Activated T-cell treated with anti-CD3 and anti-CD28 coated beads, Interleukin-2, amount 50 U/mL, for 4 hours (primary cell): ENCODE results near the gene PDS5B. TPM values are rescaled to one million over a fixed set of nuclear protein-coding genes. Genes with fewer than 3 reads are reported as not detected.

Experiments used
- ATAC-seq, 2 donors: fragments of 200-7000 bp; cut with Tn5 transposase; one replicate each; pipeline ENCODE4 v1.10.0; 2021
- DNase-seq: peaks from one replicate; pipeline ENCODE4 v3.0.0-alpha.2; 2020
- H3K27me3 Mint-ChIP-seq: one replicate; pipeline ENCODE4 v1.8.0; 2021; ENCODE audit warnings: low read depth, mixed read lengths
- H3K36me3 Mint-ChIP-seq: one replicate; pipeline ENCODE4 v1.8.0; 2022; ENCODE audit warnings: mixed read lengths; ENCODE audit not compliant: insufficient read depth
- H3K4me1 Mint-ChIP-seq: one replicate; pipeline ENCODE4 v1.8.0; 2021; ENCODE audit warnings: low read depth, mixed read lengths
- H3K4me3 Mint-ChIP-seq: one replicate; pipeline ENCODE4 v1.8.0; 2021; ENCODE audit warnings: mild to moderate bottlenecking, moderate library complexity, mixed read lengths
- H3K9me3 Mint-ChIP-seq: one replicate; pipeline ENCODE4 v1.8.0; 2021; ENCODE audit warnings: mixed read lengths
- total RNA-seq, 3 donors: library from RNA; stranded (reverse); gene quantifications; one replicate each; pipeline ENCODE4 v1.2.1, GENCODE V29; 2021

Gene PDS5B
- total RNA-seq, 3 donors from 2014 or later: 37.6 to 41.8 (median 38.2) TPM

DNA sequence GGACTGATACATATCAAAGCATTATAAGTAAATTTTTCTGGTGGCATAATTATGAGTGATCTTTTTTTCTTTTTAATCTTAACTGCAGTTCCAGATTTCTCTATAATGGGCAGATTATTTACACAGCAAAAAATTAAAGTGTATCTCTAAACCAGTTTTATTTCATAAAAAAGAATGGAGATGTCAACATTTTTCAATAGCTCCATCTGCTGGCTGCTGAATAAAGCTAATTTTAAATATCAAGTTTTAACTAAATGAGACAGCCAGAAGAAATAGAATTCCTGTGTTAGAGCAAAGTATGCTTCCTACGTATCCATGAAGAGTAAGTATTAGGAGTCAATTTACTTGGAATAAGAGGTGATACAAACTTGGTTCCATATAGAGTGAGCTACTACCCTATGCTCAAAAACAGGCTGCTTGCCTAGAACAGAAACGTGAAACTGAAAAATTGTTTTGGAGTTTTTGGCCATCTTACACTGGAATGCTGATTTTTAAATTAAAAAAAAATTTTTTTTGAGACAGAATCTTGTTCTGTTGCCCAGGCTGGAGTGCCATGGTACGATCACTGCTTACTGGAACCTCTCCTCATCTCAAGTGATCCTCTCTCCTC lies 5.0 kb upstream of the PDS5B start:
- Mint-ChIP-seq H3K36me3 (peaks cover 3% of the 10 kb centered on the region), H3K27me3 (no peaks in the 10 kb centered on the region), H3K4me3 (no peak overlapping the region), H3K9me3 (peaks cover 17% of the 10 kb centered on the region), H3K4me1 (peaks cover 9% of the 10 kb centered on the region)
- ATAC-seq: no peak
- DNase-seq: no peak

DNA sequence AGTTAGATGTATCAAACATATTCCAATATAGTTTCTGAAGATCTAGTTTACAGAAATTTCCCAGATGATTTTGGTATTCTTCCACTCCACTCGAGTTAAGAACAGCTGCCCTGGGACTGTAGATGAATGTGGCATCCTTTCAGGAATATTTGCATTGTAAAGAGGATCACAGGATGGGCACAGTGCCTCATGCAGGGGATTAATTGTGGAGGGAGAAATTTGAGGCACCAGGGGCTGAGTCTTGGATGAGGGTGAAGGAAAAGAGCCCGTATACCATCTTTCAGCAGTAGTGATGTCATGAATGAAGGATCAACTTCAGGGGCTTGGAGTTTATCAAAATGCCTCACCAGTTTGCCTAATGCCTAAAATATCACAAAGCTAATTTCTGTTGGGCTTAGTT lies 4.0 kb upstream of the PDS5B start:
- Mint-ChIP-seq H3K27me3 (no peaks in the 10 kb centered on the region), H3K36me3 (peaks cover 2% of the 10 kb centered on the region), H3K4me1 (peaks cover 9% of the 10 kb centered on the region), H3K9me3 (peaks cover 9% of the 10 kb centered on the region), H3K4me3 (no peak overlapping the region)
- ATAC-seq: no peak
- DNase-seq: no peak

DNA sequence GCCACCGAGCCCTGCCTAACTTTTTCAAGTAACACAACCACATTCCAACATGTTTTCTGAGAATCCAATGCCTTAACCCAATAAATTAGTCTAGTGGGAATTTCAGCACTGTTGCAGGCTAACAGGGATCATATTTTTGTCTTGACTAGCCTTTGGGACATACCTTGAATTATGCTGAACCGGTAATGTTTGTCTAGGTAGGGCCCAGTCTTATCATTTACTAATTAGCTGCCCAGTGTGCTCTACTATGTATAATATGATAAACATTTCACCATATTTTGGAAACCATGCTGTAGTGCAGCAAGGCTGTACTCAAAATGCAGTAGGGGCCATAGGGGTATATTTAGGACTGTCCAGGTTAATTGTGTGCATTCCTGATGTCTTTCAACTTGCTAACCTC lies 3.3 kb upstream of the PDS5B start:
- Mint-ChIP-seq H3K27me3 (no peaks in the 10 kb centered on the region), H3K36me3 (no peaks in the 10 kb centered on the region), H3K4me3 (no peak overlapping the region), H3K4me1 (peaks cover 15% of the 10 kb centered on the region), H3K9me3 (peaks cover 6% of the 10 kb centered on the region)
- ATAC-seq (no peak), DNase-seq (no peak)

DNA sequence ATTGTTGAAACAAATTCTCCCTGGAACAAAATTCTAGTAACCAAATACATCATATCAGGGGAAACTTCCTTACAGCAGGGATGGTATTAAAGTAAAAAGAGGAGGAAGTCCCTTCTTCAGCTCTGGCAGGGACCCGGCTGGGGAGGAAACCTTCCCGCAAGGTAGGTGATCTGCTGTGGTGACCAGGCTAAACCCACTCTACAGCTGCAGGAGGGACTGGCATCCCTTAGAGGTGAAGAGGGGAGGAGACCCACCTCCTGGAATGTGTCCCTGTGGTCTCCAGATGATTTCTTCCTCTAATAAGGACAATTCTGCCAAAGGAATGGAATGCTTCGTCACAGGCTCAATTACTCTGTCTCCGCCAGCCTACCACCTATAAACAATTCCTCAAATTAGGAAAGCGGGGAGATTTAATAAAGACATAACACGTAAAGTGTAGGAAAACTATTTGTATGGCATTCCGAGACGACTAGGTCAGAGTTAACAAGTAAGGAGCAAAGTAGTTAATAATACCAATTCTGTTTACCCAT lies 637 bp upstream of the PDS5B start:
- no peak for DNase-seq
- H3K36me3 Mint-ChIP-seq: peaks cover 2% of the 10 kb centered on the region
- peaks cover 38% of the 10 kb centered on the region for H3K4me1 Mint-ChIP-seq
- no peak for ATAC-seq
- no peaks in the 10 kb centered on the region for H3K9me3 Mint-ChIP-seq
- no peaks in the 10 kb centered on the region for H3K27me3 Mint-ChIP-seq
- H3K4me3 Mint-ChIP-seq: peak overlapping the region; percentile 84

GRCh38 chr13:32587011-32587810 lies 959 bp downstream of the PDS5B start:
- H3K9me3 Mint-ChIP-seq: no peaks in the 10 kb centered on the region
- peak; percentile 40 for DNase-seq
- H3K4me1 Mint-ChIP-seq: peaks cover 44% of the 10 kb centered on the region
- H3K4me3 Mint-ChIP-seq: peak overlapping the region; percentile 97
- no peaks in the 10 kb centered on the region for H3K27me3 Mint-ChIP-seq
- peak; percentile 27 to 33 for ATAC-seq
- peaks cover 3% of the 10 kb centered on the region for H3K36me3 Mint-ChIP-seq

GRCh38 chr13:32587811-32588170 lies 1.5 kb downstream of the PDS5B start:
- Mint-ChIP-seq H3K27me3 (no peaks in the 10 kb centered on the region), H3K4me3 (peak overlapping the region; percentile 97), H3K9me3 (no peaks in the 10 kb centered on the region), H3K36me3 (peaks cover 3% of the 10 kb centered on the region), H3K4me1 (peaks cover 48% of the 10 kb centered on the region)
- no peak for ATAC-seq
- no peak for DNase-seq

DNA sequence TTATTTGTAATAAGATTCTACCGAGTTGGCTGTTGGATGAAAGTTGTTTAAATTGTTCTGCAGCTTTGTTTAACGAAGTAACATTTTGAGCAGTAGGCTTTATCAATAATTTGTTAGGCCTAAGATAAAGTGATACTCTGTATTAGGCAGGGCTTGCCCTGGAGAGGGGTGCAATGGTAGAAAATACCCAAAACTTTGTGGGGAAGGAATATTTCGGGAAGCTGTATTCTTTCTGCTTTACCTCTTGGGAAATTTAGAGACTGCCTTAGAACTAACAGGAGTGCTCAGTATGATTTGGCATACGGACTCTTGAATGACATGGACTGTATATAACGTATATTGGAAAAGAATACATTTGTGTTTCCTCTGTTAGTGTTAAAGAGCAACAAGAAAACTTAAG lies 2.5 kb downstream of the PDS5B start:
- ATAC-seq (no peak), DNase-seq (no peak)
- Mint-ChIP-seq H3K9me3 (no peaks in the 10 kb centered on the region), H3K36me3 (peaks cover 3% of the 10 kb centered on the region), H3K4me1 (peaks cover 54% of the 10 kb centered on the region), H3K4me3 (peak overlapping the region; percentile 69), H3K27me3 (no peaks in the 10 kb centered on the region)

DNA sequence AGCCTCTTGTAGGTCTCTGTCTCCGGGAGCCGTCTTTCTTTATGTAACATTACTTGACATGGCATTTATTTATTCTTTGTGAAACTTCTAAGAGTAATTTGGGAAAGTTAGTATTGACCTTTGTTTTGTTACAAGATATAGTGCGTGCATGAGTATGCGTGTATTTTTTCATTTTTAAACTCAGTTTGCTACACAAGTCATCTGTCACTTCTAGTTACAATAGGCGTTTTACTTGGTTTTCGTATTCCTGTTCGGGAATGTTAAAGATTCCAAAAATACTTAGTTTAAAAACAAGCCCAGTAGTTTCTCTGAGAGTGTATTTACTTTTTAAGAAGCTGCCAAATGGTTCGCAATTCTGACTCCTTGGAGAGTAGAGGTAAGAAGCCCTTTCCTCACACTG lies 3.2 kb downstream of the PDS5B start:
- H3K4me3 Mint-ChIP-seq: peak overlapping the region; percentile 24

DNA sequence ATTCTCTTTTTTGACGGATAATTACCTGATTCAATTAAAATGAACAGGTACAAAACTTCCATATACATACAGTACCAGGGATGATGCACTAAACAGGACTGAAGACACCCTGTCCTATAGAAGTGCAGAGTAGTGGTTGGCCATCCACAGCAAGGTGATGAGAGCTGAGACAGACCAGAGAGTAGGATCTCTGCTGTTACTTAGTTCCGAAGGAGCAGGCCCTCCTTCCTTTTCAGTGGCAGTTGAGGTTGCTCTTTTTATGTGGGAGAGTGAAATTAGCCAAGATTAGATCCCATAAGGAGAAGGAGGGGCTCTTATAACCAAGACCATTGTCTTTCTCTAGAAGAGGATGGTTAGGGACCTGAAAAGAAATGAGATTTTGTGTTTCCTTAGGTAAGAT lies 4.0 kb downstream of the PDS5B start:
- Mint-ChIP-seq H3K9me3 (no peaks in the 10 kb centered on the region), H3K4me1 (peaks cover 63% of the 10 kb centered on the region), H3K27me3 (no peaks in the 10 kb centered on the region), H3K4me3 (no peak overlapping the region), H3K36me3 (peaks cover 3% of the 10 kb centered on the region)
- no peak for ATAC-seq
- no peak for DNase-seq

More for the DNA sequence above, 3.2 kb downstream of the PDS5B start:
- ATAC-seq (no peak), DNase-seq (no peak)
- no peaks in the 10 kb centered on the region for H3K9me3 Mint-ChIP-seq
- H3K4me1 Mint-ChIP-seq: peaks cover 60% of the 10 kb centered on the region
- H3K36me3 Mint-ChIP-seq: peaks cover 3% of the 10 kb centered on the region
- H3K27me3 Mint-ChIP-seq: no peaks in the 10 kb centered on the region

DNA sequence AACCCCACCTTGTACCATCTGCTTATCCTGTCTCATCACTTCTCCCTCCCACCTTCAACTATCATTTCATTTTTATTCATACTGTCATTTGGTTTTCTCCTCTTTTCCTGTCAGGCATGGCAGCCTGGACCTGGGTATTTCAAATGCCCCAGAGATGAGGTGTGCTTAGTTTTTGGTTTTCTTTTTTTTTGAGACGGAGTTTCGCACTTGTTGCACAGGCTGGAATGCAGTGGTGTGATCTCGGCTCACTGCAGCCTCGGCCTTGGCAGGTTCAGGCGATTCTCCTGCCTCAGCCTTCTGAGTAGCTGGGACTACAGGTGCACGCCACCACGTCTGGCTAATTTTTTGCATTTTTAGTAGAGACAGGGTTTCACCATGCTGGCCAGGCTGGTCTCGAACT lies 5.8 kb downstream of the PDS5B start:
- Mint-ChIP-seq H3K36me3 (peaks cover 5% of the 10 kb centered on the region), H3K27me3 (no peaks in the 10 kb centered on the region), H3K9me3 (no peaks in the 10 kb centered on the region), H3K4me1 (peaks cover 70% of the 10 kb centered on the region), H3K4me3 (no peak overlapping the region)
- ATAC-seq: no peak
- no peak for DNase-seq

DNA sequence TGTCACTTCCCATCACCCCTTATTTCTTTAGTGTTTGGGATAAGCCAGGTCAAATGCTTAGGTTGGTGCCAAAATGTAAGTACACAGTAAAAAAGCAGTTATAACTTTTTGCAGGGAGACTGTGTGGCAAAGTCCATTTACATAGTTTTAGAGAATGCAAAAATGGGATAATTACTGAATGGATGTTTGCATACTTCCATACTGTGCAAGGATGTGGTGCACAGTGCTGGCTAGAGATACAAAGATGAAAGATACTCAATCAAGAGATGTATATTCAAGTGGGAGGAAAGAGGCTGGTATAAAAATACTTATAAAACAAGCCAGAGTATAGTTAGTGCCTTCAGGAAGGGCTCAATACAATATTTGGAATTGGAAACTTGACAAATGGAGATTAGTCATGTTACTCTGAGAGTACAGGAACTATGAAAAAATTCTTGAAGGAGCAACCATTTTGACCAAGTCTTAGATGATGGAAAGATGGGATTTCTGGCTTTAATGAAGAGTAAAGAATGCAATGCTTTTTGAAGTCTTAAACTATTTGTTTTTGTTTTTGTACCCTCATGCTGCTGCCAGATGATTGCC lies 8.0 kb downstream of the PDS5B start:
- no peaks in the 10 kb centered on the region for H3K27me3 Mint-ChIP-seq
- no peak for ATAC-seq
- H3K9me3 Mint-ChIP-seq: no peaks in the 10 kb centered on the region
- peaks cover 52% of the 10 kb centered on the region for H3K4me1 Mint-ChIP-seq
- no peak overlapping the region for H3K4me3 Mint-ChIP-seq
- peaks cover 5% of the 10 kb centered on the region for H3K36me3 Mint-ChIP-seq
- DNase-seq: no peak

- no peak overlapping the region for H3K4me3 Mint-ChIP-seq
- DNase-seq (no peak), ATAC-seq (no peak)
- H3K27me3 Mint-ChIP-seq: no peaks in the 10 kb centered on the region
- H3K4me1 Mint-ChIP-seq: peaks cover 49% of the 10 kb centered on the region
- H3K9me3 Mint-ChIP-seq: no peaks in the 10 kb centered on the region
- peaks cover 8% of the 10 kb centered on the region for H3K36me3 Mint-ChIP-seq
Measured at GRCh38 chr13:32595306-32595705, 9.1 kb downstream of the PDS5B start.

GRCh38 chr13:32600890-32601289 lies 14.6 kb downstream of the PDS5B start:
- H3K36me3 Mint-ChIP-seq: peaks cover 14% of the 10 kb centered on the region
- no peak overlapping the region for H3K4me3 Mint-ChIP-seq
- DNase-seq (no peak), ATAC-seq (no peak)
- peaks cover 51% of the 10 kb centered on the region for H3K4me1 Mint-ChIP-seq
- no peaks in the 10 kb centered on the region for H3K27me3 Mint-ChIP-seq
- peaks cover 10% of the 10 kb centered on the region for H3K9me3 Mint-ChIP-seq

GRCh38 chr13:32609428-32609827 lies 23.2 kb downstream of the PDS5B start:
- DNase-seq (no peak), ATAC-seq (no peak)
- no peaks in the 10 kb centered on the region for H3K27me3 Mint-ChIP-seq
- H3K36me3 Mint-ChIP-seq: peaks cover 26% of the 10 kb centered on the region
- peaks cover 28% of the 10 kb centered on the region for H3K9me3 Mint-ChIP-seq
- no peak overlapping the region for H3K4me3 Mint-ChIP-seq
- H3K4me1 Mint-ChIP-seq: peaks cover 58% of the 10 kb centered on the region

DNA sequence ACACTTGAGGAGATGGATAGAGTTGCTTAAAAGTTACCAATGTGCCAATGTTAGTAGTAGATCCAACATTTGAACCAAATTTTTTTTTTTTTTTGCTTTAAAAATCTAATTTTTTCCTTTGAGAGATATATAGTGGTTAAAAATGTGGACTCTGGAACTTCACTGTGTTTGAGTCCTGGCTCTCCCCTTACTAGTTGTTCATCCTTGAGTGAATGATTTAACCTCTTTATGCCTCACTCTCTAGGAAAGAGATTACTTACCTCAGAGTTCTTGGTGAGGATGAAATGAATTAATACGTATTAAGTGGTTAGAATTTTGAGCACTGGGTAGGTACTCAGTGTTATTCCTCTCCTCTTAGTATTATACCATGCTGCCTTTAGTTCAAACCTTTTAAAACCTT lies 24.3 kb downstream of the PDS5B start:
- peaks cover 21% of the 10 kb centered on the region for H3K9me3 Mint-ChIP-seq

More for the DNA sequence above, 24.3 kb downstream of the PDS5B start:
- peaks cover 21% of the 10 kb centered on the region for H3K36me3 Mint-ChIP-seq
- H3K27me3 Mint-ChIP-seq: no peaks in the 10 kb centered on the region
- ATAC-seq: no peak
- peaks cover 53% of the 10 kb centered on the region for H3K4me1 Mint-ChIP-seq
- no peak overlapping the region for H3K4me3 Mint-ChIP-seq
- no peak for DNase-seq
